Breast epithelium (tissue), 4 donors: ENCODE measurements around the gene TMEM139. TPM values are rescaled to one million over a fixed set of nuclear protein-coding genes. Genes with fewer than 3 reads are reported as not detected.
A peak's percentile ranks its signal among the peaks of the same experiment; 100 is the strongest.

Experiments
- DNase-seq, 2 donors: peaks; one replicate each; pipeline ENCODE4 v3.0.0-alpha.2; 2019; ENCODE audit warnings: low spot score in 2 of 2
- H3K27ac ChIP-seq, 2 donors: fragments of 200-600 bp; sonication (generic) in 1 of 2; one replicate each; pipeline ENCODE4 v1.5.1; 2016 to 2019; ENCODE audit warnings: mild to moderate bottlenecking in 1 of 2
- H3K27me3 ChIP-seq, 2 donors: fragments of 200-600 bp; sonication (generic) in 1 of 2; one replicate each; pipeline versions ENCODE4 v1.5.1 to v1.6.0; 2017 to 2019; ENCODE audit warnings: control low read depth in 1 of 2, mild to moderate bottlenecking in 1 of 2
- H3K36me3 ChIP-seq: fragments of 200-600 bp; one replicate; pipeline ENCODE4 v1.5.1; 2019
- H3K4me1 ChIP-seq, 2 donors: fragments of 200-600 bp; sonication (generic); one replicate each; pipeline ENCODE4 v1.5.1; 2016 to 2019; ENCODE audit warnings: control low read depth in 1 of 2
- H3K4me3 ChIP-seq, 3 donors: fragments of 200-600 bp; sonication (generic); 1 replicate in 2 of 3; 2 replicates in 1 of 3; pipeline ENCODE4 v1.5.1; 2016 to 2019; ENCODE audit warnings: mild to moderate bottlenecking in 3 of 3, moderate library complexity in 2 of 3
- H3K9me3 ChIP-seq, 2 donors: fragments of 200-600 bp; sonication (generic) in 1 of 2; one replicate each; pipeline ENCODE4 v1.5.1; 2016 to 2019; ENCODE audit warnings: control low read depth in 1 of 2
- CTCF ChIP-seq, 3 donors: fragments of 450-650 bp; IDR thresholded peaks; one replicate each; pipeline ENCODE4 v1.5.1; 2016 to 2017; ENCODE audit warnings: antibody characterized with exemption in 3 of 3, mild to moderate bottlenecking in 3 of 3, moderate library complexity in 3 of 3
- POLR2A ChIP-seq: fragments of 450-650 bp; IDR thresholded peaks from one replicate; pipeline ENCODE4 v1.6.1; 2016; ENCODE audit warnings: antibody characterized with exemption, mild to moderate bottlenecking, moderate library complexity
- POLR2AphosphoS5 ChIP-seq, 3 donors: sonication (generic); formaldehyde crosslinking; IDR thresholded peaks; one replicate each; pipeline ENCODE4 v1.6.1; 2017; ENCODE audit warnings: antibody characterized with exemption in 3 of 3
- intact Hi-C: fragments of 100-400 bp; cut with DNase I; formaldehyde crosslinking; loops from one replicate; pipeline ENCODE4 v1.15.1; 2023; ENCODE audit warnings: low total_unique reads
- total RNA-seq, 3 donors: library from RNA; depleted of rRNA; stranded (reverse); fragments of >200 nt; gene quantifications; one replicate each; pipeline ENCODE4 v1.1.0, GENCODE V29; 2016

Gene TMEM139
- total RNA-seq, 3 donors from 2014 or later = 1.4 to 27.4 (median 14.4) TPM

GRCh38 chr7:143320620-143321019 is 35.9 kb downstream of the TMEM139 start:
- TF ChIP-seq POLR2AphosphoS5 (IDR thresholded peaks at IDR 0.05) (no peak), CTCF (IDR thresholded peaks at IDR 0.05) (no peak), POLR2A (no peak)
- Histone ChIP-seq H3K4me1 (peaks cover 0 to 4% of the 10 kb centered on the region in 2 donors), H3K27me3 (no peaks in the 10 kb centered on the region), H3K9me3 (no peaks in the 10 kb centered on the region), H3K4me3 (no peak overlapping the region), H3K36me3 (no peaks in the 10 kb centered on the region), H3K27ac (peak overlapping the region; percentile 10 to 55)
- peak in 1 of 2 donors; percentile 71 for DNase-seq
- intact Hi-C loops = no loop called here

- H3K4me3 ChIP-seq = no peak overlapping the region
- no peak for DNase-seq
- H3K36me3 ChIP-seq = no peaks in the 10 kb centered on the region
- no peak for TF ChIP-seq POLR2AphosphoS5 (IDR thresholded peaks at IDR 0.05)
- no peaks in the 10 kb centered on the region for H3K9me3 ChIP-seq
- peak overlapping the region in 1 of 2 donors; percentile 55 for H3K27ac ChIP-seq
- no peaks in the 10 kb centered on the region for H3K27me3 ChIP-seq
- H3K4me1 ChIP-seq = peaks cover 0 to 4% of the 10 kb centered on the region in 2 donors
- intact Hi-C loops = no loop called here
These were observed 36.5 kb downstream of the TMEM139 start for GRCh38 chr7:143321242-143321641.

- no peak for DNase-seq
- H3K4me1 ChIP-seq = peaks cover 0 to 4% of the 10 kb centered on the region in 2 donors
These were observed 37.0 kb downstream of the TMEM139 start for GRCh38 chr7:143321734-143322133.

GRCh38 chr7:143322760-143323633 is 38.2 kb downstream of the TMEM139 start:
- H3K27ac ChIP-seq = peak overlapping the region; percentile 48 to 74
- no peaks in the 10 kb centered on the region for H3K27me3 ChIP-seq
- TF ChIP-seq CTCF (IDR thresholded peaks at IDR 0.05) (no peak), POLR2A (no peak), POLR2AphosphoS5 (IDR thresholded peaks at IDR 0.05) (no peak)
- no peak for DNase-seq
- intact Hi-C loops = no loop called here
- H3K9me3 ChIP-seq = no peaks in the 10 kb centered on the region
- no peaks in the 10 kb centered on the region for H3K36me3 ChIP-seq
- peaks cover 0 to 4% of the 10 kb centered on the region in 2 donors for H3K4me1 ChIP-seq
- H3K4me3 ChIP-seq = no peak overlapping the region

More at GRCh38 chr7:143321734-143322133, 37.0 kb downstream of the TMEM139 start:
- Histone ChIP-seq H3K27me3 (no peaks in the 10 kb centered on the region), H3K9me3 (no peaks in the 10 kb centered on the region), H3K36me3 (no peaks in the 10 kb centered on the region), H3K27ac (peak overlapping the region in 1 of 2 donors; percentile 55), H3K4me3 (no peak overlapping the region)
- TF ChIP-seq POLR2A (no peak), CTCF (IDR thresholded peaks at IDR 0.05) (no peak), POLR2AphosphoS5 (IDR thresholded peaks at IDR 0.05) (no peak)
- intact Hi-C loops = no loop called here

DNA sequence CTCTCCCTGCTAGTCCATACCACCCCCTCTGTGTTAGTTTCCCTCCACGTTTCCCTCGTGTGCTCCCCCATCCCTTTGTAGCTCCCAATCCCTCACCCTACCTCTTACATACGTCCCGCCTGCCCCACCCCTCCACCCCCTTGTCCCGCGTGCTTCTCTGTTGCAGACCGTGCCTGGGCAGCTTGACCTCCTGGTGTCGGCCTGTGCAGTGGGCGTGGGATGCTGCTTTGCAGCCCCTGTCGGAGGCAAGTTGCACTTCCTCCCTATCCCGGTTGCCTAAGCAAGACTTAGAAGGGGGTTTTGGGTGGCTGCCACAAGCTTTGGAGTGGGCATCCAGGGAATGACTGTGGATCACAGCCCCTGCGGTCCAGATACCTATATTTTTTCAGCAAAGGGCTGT is 38.9 kb downstream of the TMEM139 start:
- Histone ChIP-seq H3K9me3 (no peaks in the 10 kb centered on the region), H3K27me3 (no peaks in the 10 kb centered on the region), H3K4me1 (peaks cover 0 to 4% of the 10 kb centered on the region in 2 donors), H3K4me3 (no peak overlapping the region), H3K36me3 (no peaks in the 10 kb centered on the region), H3K27ac (peak overlapping the region in 1 of 2 donors; percentile 74)
- intact Hi-C loops = no loop called here
- no peak for DNase-seq
- TF ChIP-seq POLR2AphosphoS5 (IDR thresholded peaks at IDR 0.05) = no peak
- TF ChIP-seq CTCF (IDR thresholded peaks at IDR 0.05) = no peak
- TF ChIP-seq POLR2A = no peak
